ENCODE measurements around the gene RXFP4. TPM values are rescaled to one million over a fixed set of nuclear protein-coding genes. Genes with fewer than 3 reads are reported as not detected.

RXFP4 gene
- total RNA-seq, 1 donor from 2014 or later = not detected

- H3K4me3 ChIP-seq = no peak overlapping the region
- H3K27me3 ChIP-seq = no peaks in the 10 kb centered on the region
- intact Hi-C loops (cut with DNase I) = loop anchor here (1.0 to 5.0 kb wide), 3 partner anchors 18 to 960 kb away; partner anchors contain the start of gene ZBTB7B
- peaks cover 14 to 44% of the 10 kb centered on the region in 2 donors for H3K4me1 ChIP-seq
- peaks cover 93 to 94% of the 10 kb centered on the region in 2 donors for H3K36me3 ChIP-seq
- no peaks in the 10 kb centered on the region for H3K9me3 ChIP-seq
- TF ChIP-seq CTCF (IDR thresholded peaks at IDR 0.05) = no peak
- H3K27ac ChIP-seq = peak overlapping the region; percentile 89 to 92
- peak in 1 of 2 donors; percentile 75 for DNase-seq (ENCODE audit: low spot score in 2 of 2)
Measured at GRCh38 chr1:155962599-155963211, 21.3 kb downstream of the RXFP4 start.

GRCh38 chr1:155964193-155964592 is 22.8 kb downstream of the RXFP4 start:
- H3K27me3 ChIP-seq = no peaks in the 10 kb centered on the region
- no peaks in the 10 kb centered on the region for H3K9me3 ChIP-seq
- peaks cover 29 to 59% of the 10 kb centered on the region in 2 donors for H3K4me1 ChIP-seq
- H3K27ac ChIP-seq = peak overlapping the region; percentile 5 to 94
- no peak for DNase-seq (ENCODE audit: low spot score in 2 of 2)
- H3K36me3 ChIP-seq = peaks cover 92 to 93% of the 10 kb centered on the region in 2 donors
- no peak overlapping the region for H3K4me3 ChIP-seq
- intact Hi-C loops (cut with DNase I) = loop anchor here (5.0 kb wide), 1 partner anchor 962 kb away; the partner anchor contains the start of gene ZBTB7B
- TF ChIP-seq CTCF (IDR thresholded peaks at IDR 0.05) = no peak

GRCh38 chr1:155966135-155966534 is 24.7 kb downstream of the RXFP4 start:
- no peak for TF ChIP-seq CTCF (IDR thresholded peaks at IDR 0.05)
- intact Hi-C loops (cut with DNase I) = no loop called here
- H3K36me3 ChIP-seq = peaks cover 83 to 86% of the 10 kb centered on the region in 2 donors

GRCh38 chr1:155966750-155967149 is 25.3 kb downstream of the RXFP4 start:
- Histone ChIP-seq H3K36me3 (peaks cover 78 to 81% of the 10 kb centered on the region in 2 donors), H3K27ac (peak overlapping the region; percentile 94 to 98)

More at GRCh38 chr1:155966135-155966534, 24.7 kb downstream of the RXFP4 start:
- peak overlapping the region; percentile 94 to 98 for H3K27ac ChIP-seq
- no peak overlapping the region for H3K4me3 ChIP-seq
- peaks cover 46 to 71% of the 10 kb centered on the region in 2 donors for H3K4me1 ChIP-seq
- no peak for DNase-seq (ENCODE audit: low spot score in 2 of 2)
- no peaks in the 10 kb centered on the region for H3K27me3 ChIP-seq
- H3K9me3 ChIP-seq = no peaks in the 10 kb centered on the region

GRCh38 chr1:155967341-155968050 is 26.1 kb downstream of the RXFP4 start:
- intact Hi-C loops (cut with DNase I) = no loop called here
- Histone ChIP-seq H3K9me3 (no peaks in the 10 kb centered on the region), H3K36me3 (peaks cover 71 to 74% of the 10 kb centered on the region in 2 donors), H3K27me3 (no peaks in the 10 kb centered on the region), H3K4me3 (peak overlapping the region; percentile 34 to 40), H3K4me1 (peaks cover 52 to 71% of the 10 kb centered on the region in 2 donors), H3K27ac (peak overlapping the region; percentile 94 to 98)
- DNase-seq (ENCODE audit: low spot score in 2 of 2) = no peak
- TF ChIP-seq CTCF (IDR thresholded peaks at IDR 0.05) = no peak

More at GRCh38 chr1:155966750-155967149, 25.3 kb downstream of the RXFP4 start:
- Histone ChIP-seq H3K9me3 (no peaks in the 10 kb centered on the region), H3K4me3 (no peak overlapping the region), H3K4me1 (peaks cover 46 to 71% of the 10 kb centered on the region in 2 donors), H3K27me3 (no peaks in the 10 kb centered on the region)
- intact Hi-C loops (cut with DNase I) = no loop called here
- DNase-seq (ENCODE audit: low spot score in 2 of 2) = no peak
- TF ChIP-seq CTCF (IDR thresholded peaks at IDR 0.05) = no peak

Data from ascending aorta (tissue), 2 donors.